RWPE2 (cell line): ENCODE results near the gene ZNF331.

Experiments used
- ATAC-seq: fragments of 200-7000 bp; cut with Tn5 transposase; 3 replicates; pipeline ENCODE4 v1.9.1; 2021; ENCODE audit warnings: low read depth
- DNase-seq: peaks from one replicate; pipeline ENCODE4 v3.0.0-alpha.2; 2020; ENCODE audit warnings: low spot score
- H3K27ac ChIP-seq: fragments of 450-650 bp; 2 replicates; pipeline ENCODE4 v1.5.1; 2017; ENCODE audit warnings: mild to moderate bottlenecking; ENCODE audit not compliant: poor library complexity, severe bottlenecking
- H3K27me3 ChIP-seq: fragments of 250-450 bp; sonication (Bioruptor Pico); 2 replicates; pipeline ENCODE4 v1.5.1; 2021; ENCODE audit warnings: mild to moderate bottlenecking, moderate library complexity; ENCODE audit not compliant: insufficient read depth, poor library complexity, severe bottlenecking
- H3K36me3 ChIP-seq: fragments of 250-450 bp; sonication (Bioruptor Pico); 2 replicates; pipeline ENCODE4 v1.5.1; 2020; ENCODE audit warnings: low read depth, mild to moderate bottlenecking, moderate library complexity
- H3K4me1 ChIP-seq: fragments of 250-450 bp; sonication (Bioruptor Pico); 2 replicates; pipeline ENCODE4 v1.5.1; 2021; ENCODE audit warnings: mild to moderate bottlenecking, moderate library complexity; ENCODE audit not compliant: insufficient read depth, poor library complexity, severe bottlenecking
- H3K4me3 ChIP-seq: fragments of 250-450 bp; sonication (Bioruptor Pico); 2 replicates; pipeline ENCODE4 v1.5.1; 2021; ENCODE audit warnings: mild to moderate bottlenecking, moderate library complexity; ENCODE audit not compliant: severe bottlenecking
- H3K9me3 ChIP-seq: fragments of 250-450 bp; sonication (Bioruptor Pico); 2 replicates; pipeline ENCODE4 v1.5.1; 2021; ENCODE audit warnings: mild to moderate bottlenecking, moderate library complexity; ENCODE audit not compliant: severe bottlenecking
- CTCF ChIP-seq: fragments of 450-650 bp; IDR thresholded peaks from one replicate; pipeline ENCODE4 v1.5.1; 2017; ENCODE audit warnings: mild to moderate bottlenecking, moderate library complexity; ENCODE audit not compliant: poor library complexity, severe bottlenecking

The ZNF331 gene

GRCh38 chr19:53576941-53577653, 39.2 kb downstream of the ZNF331 start:
- Histone ChIP-seq H3K27ac (no peak overlapping the region), H3K36me3 (peaks cover 52% of the 10 kb centered on the region), H3K9me3 (no peaks in the 10 kb centered on the region), H3K4me3 (no peak overlapping the region), H3K4me1 (no peaks in the 10 kb centered on the region), H3K27me3 (no peaks in the 10 kb centered on the region)
- ATAC-seq (no peak), DNase-seq (no peak)
- no peak for TF ChIP-seq CTCF

DNA sequence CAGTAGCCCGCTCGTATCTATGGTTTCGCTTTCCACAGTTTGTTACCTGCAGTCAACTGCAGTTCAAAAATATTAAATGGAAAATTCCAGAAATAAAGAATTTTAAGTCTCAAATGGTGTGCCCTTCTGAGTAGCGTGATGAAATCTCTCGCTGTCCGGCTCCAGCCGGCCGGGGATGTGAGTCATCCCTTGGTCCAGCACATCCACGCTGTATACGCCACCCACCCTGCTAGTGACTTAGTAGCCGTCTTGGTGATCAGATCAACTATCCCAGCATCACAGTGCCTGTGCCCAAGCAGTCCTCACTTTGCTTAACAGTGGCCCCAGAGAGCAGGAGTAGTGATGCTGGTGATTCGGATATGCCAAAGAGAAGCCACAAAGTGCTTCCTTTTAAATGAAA, 40.0 kb downstream of the ZNF331 start:
- no peak for TF ChIP-seq CTCF
- H3K9me3 ChIP-seq = no peaks in the 10 kb centered on the region
- ATAC-seq (no peak), DNase-seq (no peak)
- H3K36me3 ChIP-seq = peaks cover 50% of the 10 kb centered on the region
- no peak overlapping the region for H3K4me3 ChIP-seq
- H3K4me1 ChIP-seq = no peaks in the 10 kb centered on the region
- H3K27me3 ChIP-seq = no peaks in the 10 kb centered on the region
- H3K27ac ChIP-seq = no peak overlapping the region

DNA sequence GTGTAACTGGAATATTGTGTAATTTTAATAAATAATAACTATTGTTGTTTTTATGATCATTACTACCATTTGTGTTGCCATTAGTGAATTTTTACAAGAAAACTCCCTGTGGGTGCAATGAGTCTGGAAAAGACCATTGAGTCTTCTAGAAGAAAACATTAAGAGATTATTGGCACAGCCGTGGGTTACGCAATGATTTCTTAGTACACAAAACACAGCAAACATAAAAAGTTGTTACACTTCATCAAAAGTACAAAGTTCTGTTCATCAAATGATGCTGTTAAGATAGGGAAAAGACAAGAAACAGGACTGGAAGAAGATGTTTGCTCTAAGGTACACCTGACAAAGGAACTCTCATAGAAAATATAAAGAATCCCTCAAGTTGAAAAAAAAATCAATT, 41.6 kb downstream of the ZNF331 start:
- no peaks in the 10 kb centered on the region for H3K4me1 ChIP-seq
- no peaks in the 10 kb centered on the region for H3K27me3 ChIP-seq
- no peak overlapping the region for H3K27ac ChIP-seq
- no peak for ATAC-seq
- DNase-seq = no peak
- H3K9me3 ChIP-seq = no peaks in the 10 kb centered on the region
- no peak overlapping the region for H3K4me3 ChIP-seq
- H3K36me3 ChIP-seq = peaks cover 36% of the 10 kb centered on the region
- TF ChIP-seq CTCF = no peak

DNA sequence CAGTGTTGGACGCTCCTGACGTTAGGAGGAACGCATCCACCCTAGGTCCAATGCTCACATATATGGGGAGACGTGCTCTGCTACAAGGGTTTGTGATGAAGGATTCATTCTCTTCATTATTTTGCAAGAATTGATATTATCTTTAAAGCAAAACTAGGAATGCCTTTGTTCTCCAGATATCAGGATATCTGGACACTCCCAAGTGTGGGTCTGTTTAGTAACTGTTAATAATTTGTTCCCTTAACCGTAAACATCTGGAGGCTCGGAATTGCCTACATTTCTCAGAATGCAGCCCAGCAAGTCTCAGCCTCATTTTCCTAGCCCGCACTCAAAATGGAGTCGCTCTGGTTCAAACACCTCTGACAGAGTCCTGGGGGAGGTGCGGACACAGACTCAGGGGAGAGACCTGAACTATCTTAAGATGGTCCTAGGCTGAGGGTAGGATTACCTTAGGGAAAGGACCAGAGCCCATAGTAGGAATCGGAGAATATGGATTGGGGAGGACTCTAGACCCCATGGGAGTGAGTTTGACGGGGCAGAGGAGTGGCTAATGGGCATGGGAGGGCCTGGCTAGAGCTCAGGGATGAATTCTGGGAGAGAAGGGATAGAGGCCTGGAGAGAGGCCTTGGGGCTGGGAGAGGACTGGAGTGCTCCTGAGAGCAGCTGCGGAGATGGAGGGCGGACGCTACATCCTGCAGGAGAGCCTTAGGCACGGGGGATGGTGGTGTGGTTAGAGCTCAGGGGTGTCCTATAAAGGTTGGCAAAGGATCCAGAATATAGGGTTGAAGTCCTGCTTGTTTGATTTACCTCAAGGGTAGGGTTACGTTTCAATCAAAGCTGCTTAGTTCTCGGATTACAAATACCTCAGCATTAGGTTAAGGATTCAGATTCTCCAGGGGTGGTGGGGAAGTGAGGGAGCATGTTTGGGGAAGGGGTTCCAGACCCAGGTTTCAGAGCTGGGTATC, 43.2 kb downstream of the ZNF331 start:
- ATAC-seq = no peak
- Histone ChIP-seq H3K9me3 (no peaks in the 10 kb centered on the region), H3K4me3 (no peak overlapping the region), H3K27ac (no peak overlapping the region), H3K27me3 (no peaks in the 10 kb centered on the region), H3K36me3 (peaks cover 29% of the 10 kb centered on the region), H3K4me1 (no peaks in the 10 kb centered on the region)
- TF ChIP-seq CTCF = no peak
- DNase-seq = no peak
